Ovary (tissue), 9 donors: ENCODE data around the gene H2BK1. TPM values are rescaled to one million over a fixed set of nuclear protein-coding genes. Genes with fewer than 3 reads are reported as not detected.
A peak's percentile ranks its signal among the peaks of the same experiment; 100 is the strongest.

Experiments used
- DNase-seq, 5 donors: peaks; one replicate each; pipeline ENCODE4 v3.0.0-alpha.2; 2019 to 2020
- H3K27ac ChIP-seq, 2 donors: fragments of 200-600 bp; one replicate each; pipeline versions ENCODE4 v1.5.1 to v1.8.0; 2019 to 2022
- H3K27me3 ChIP-seq: fragments of 200-600 bp; one replicate; pipeline ENCODE4 v1.8.0; 2022
- H3K36me3 ChIP-seq: fragments of 200-600 bp; sonication (generic); one replicate; pipeline ENCODE4 v1.5.1; 2019
- H3K4me1 ChIP-seq: one replicate; pipeline ENCODE4 v1.8.1; 2013; ENCODE audit warnings: mild to moderate bottlenecking, moderate library complexity; ENCODE audit not compliant: insufficient read depth
- H3K4me3 ChIP-seq: fragments of 200-600 bp; sonication (generic); one replicate; pipeline ENCODE4 v1.5.1; 2017
- H3K9me3 ChIP-seq, 2 donors: fragments of 200-600 bp in 1 of 2; sonication (generic) in 1 of 2; one replicate each; pipeline versions ENCODE4 v1.5.1 to v1.8.1; 2013 to 2019; ENCODE audit warnings: mild to moderate bottlenecking in 1 of 2, moderate library complexity in 1 of 2
- EP300 ChIP-seq: sonication (generic); formaldehyde crosslinking; IDR thresholded peaks from one replicate; pipeline ENCODE4 v1.6.1; 2017; ENCODE audit warnings: antibody characterized with exemption
- POLR2A ChIP-seq: fragments of 450-650 bp; IDR thresholded peaks from one replicate; pipeline ENCODE4 v1.6.1; 2017; ENCODE audit warnings: antibody characterized with exemption, mild to moderate bottlenecking, moderate library complexity
- WGBS, 3 donors: extraction: QIAGEN DNeasy Blood & Tissue Kit in 1 of 3; methylation state at CpG; one replicate each; pipeline versions ENCODE4 v1.1.5 to v1.1.7; 2013 to 2017; 5-methylcytosine and 5-hydroxymethylcytosine counted together
- intact Hi-C, 4 donors: fragments of 100-400 bp; cut with DNase I; formaldehyde crosslinking; loops; one replicate each; pipeline versions ENCODE4 v1.11.0 to v1.15.1; 2022 to 2023
- polyA plus RNA-seq, 2 donors: library from polyadenylated mRNA; stranded (reverse); fragments of 200-250 nt in 1 of 2; fragments of 350-450 nt in 1 of 2; fragmentation: Illumina TruSeq in 1 of 2; extraction: RNeasy Lipid Tissue Mini Kit (QIAGEN cat#74804) in 1 of 2; gene quantifications; one replicate each; pipeline ENCODE4 v1.2.3, GENCODE V29; 2013 to 2014
- total RNA-seq, 7 donors: library from RNA; depleted of rRNA in 2 of 7; stranded (reverse); fragments of >200 nt in 2 of 7; fragmentation: NEBNext Ultra II Directional in 3 of 7; extraction: Animal tissue kit (Norgen Biotek cat#: 25700) in 3 of 7; gene quantifications; one replicate each; pipeline versions ENCODE4 v1.1.0 to v1.2.4, GENCODE V29; 2016 to 2023
- TF ChIP-seq, protein P1 (sequence below), 3 donors: fragments of 450-650 bp in 2 of 3; fragments of 200-600 bp in 1 of 3; IDR thresholded peaks; one replicate each; pipeline versions ENCODE4 v1.5.1 to v1.8.0; 2016 to 2022; ENCODE audit warnings: antibody characterized with exemption in 3 of 3, mild to moderate bottlenecking in 1 of 3
- donor health status: DM: no; HTN: no; CAD: no; lungs with moderate emphysema.
- donor health status: DM: no; HTN: no; CAD: no.
- donor health status: Bipolar disorder and iron deficiency.
- donor health status: DM: yes; HTN: yes; CAD: no.
- donor health status: DM: no; HTN: no; CAD: no.
- donor health status: DM: yes; HTN: yes; CAD: no.

Gene H2BK1
- total and polyA plus RNA-seq, 9 donors: 0.36 to 1.3 (median 1.0) TPM; not detected in 5

DNA sequence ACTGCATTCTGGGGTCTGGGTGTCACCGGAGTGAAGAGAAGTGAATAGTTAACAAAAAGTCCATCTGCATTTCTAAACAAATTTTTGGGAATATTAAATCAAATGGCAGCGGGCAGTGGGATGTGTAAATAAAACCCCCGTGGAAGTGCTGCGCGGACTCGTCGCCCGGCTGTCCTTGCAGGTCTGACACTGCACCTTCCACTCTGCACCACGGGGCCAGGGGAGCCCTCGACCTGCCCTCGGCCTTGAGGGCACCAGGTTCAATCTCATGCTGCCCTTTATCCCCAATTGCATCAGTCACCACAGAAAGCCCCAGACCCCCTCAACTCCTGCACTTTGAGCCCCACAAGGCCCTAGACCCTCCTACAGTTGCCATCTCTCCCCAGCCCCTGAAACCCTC lies 44.6 kb upstream of the H2BK1 start:
- Histone ChIP-seq H3K27me3 (no peaks in the 10 kb centered on the region), H3K27ac (no peak overlapping the region), H3K9me3 (no peaks in the 10 kb centered on the region), H3K4me3 (no peak overlapping the region), H3K36me3 (no peaks in the 10 kb centered on the region), H3K4me1 (peaks cover 19% of the 10 kb centered on the region)
- WGBS, 3 donors: 65 to 77% (median 70%) methylated on average over 11 of the region's 11 CpGs
- DNase-seq: no peak
- intact Hi-C loops: loop anchor here in 1 of 4 donors (5.0 kb wide), 1 partner anchor 47 kb away; no protein-coding TSS in a partner anchor
- TF ChIP-seq POLR2A (no peak), EP300 (no peak)
- TF ChIP-seq, protein P1, sequence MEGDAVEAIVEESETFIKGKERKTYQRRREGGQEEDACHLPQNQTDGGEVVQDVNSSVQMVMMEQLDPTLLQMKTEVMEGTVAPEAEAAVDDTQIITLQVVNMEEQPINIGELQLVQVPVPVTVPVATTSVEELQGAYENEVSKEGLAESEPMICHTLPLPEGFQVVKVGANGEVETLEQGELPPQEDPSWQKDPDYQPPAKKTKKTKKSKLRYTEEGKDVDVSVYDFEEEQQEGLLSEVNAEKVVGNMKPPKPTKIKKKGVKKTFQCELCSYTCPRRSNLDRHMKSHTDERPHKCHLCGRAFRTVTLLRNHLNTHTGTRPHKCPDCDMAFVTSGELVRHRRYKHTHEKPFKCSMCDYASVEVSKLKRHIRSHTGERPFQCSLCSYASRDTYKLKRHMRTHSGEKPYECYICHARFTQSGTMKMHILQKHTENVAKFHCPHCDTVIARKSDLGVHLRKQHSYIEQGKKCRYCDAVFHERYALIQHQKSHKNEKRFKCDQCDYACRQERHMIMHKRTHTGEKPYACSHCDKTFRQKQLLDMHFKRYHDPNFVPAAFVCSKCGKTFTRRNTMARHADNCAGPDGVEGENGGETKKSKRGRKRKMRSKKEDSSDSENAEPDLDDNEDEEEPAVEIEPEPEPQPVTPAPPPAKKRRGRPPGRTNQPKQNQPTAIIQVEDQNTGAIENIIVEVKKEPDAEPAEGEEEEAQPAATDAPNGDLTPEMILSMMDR (IDR thresholded peaks at IDR 0.05): no peak

DNA sequence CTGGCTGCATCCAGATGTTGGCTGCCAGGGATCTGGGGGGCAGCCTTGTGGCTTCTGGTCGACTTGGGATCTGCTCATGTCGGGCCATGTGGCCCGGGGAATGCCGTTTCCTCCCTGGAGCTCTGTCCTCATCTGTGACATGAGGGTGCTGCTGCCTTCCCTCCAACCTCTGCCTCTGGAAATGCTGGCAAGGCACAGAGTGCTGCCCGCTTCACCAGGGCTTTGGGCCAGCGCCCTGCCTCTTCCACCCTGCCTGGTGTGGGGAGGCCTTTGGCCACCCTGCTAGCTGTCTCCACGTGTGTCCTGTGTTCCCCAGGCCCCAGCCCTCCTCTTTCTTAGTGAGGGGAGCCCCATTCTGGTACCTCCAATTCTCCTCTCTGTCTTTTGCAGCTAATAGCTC lies 44.0 kb upstream of the H2BK1 start:
- 75 to 82% (median 79%) methylated on average over 6 to 7 of the region's 7 CpGs for WGBS, 3 donors
- no peak overlapping the region for H3K27ac ChIP-seq

DNA sequence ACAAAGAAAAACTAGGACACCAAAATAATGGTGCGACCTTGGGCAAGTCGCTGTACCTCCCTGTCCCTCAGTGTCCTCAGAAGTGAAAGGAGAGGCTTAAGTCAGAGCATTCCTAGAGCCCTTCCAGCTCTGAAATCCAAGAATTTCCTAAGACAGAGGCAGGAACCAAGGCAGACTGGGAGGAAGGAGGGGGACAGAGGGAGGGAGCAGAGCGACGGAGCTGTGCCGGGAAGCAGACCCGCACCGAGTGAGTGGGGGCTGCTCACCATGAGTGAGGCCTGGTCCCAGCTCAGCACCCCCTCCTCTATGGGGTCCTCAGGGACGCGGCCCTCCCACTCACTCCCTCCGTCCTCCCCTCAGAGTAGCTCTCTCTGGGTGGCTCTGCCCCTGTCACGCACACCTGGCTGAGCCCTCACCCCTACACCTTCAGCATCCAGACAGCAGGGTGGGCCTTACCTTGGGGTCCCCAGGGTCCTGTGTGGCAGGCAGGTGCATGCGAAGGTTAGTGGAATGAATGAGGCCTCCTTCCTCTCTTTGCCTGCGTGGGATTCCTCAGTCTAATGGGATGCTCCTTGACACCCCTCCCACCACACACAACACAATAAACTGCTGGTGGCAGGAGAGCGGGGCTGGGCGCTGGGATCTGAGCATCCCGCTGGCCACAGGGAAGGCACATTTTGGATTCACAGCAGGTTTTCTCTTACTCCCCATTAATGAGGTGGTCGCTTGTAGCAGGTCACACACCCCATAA lies 42.8 kb upstream of the H2BK1 start:
- intact Hi-C loops: loop anchor here in 1 of 4 donors (5.0 kb wide), 1 partner anchor 49 kb away; no protein-coding TSS in a partner anchor
- 40 to 52% (median 42%) methylated on average over 16 to 17 of the region's 17 CpGs for WGBS, 3 donors
- peak overlapping the region in 1 of 2 donors; percentile 99 for H3K27ac ChIP-seq
- peak in 1 of 5 donors; percentile 39 for DNase-seq
- H3K36me3 ChIP-seq: no peaks in the 10 kb centered on the region
- TF ChIP-seq, protein P1 (IDR thresholded peaks at IDR 0.05): no peak
- TF ChIP-seq POLR2A (no peak), EP300 (no peak)
- no peaks in the 10 kb centered on the region for H3K27me3 ChIP-seq
- H3K9me3 ChIP-seq: no peaks in the 10 kb centered on the region
- H3K4me1 ChIP-seq: peaks cover 22% of the 10 kb centered on the region
- H3K4me3 ChIP-seq: no peak overlapping the region

More for the DNA sequence above, 44.0 kb upstream of the H2BK1 start:
- TF ChIP-seq POLR2A: no peak
- TF ChIP-seq EP300: no peak
- TF ChIP-seq, protein P1 (IDR thresholded peaks at IDR 0.05): no peak
- no peaks in the 10 kb centered on the region for H3K27me3 ChIP-seq
- intact Hi-C loops: loop anchor here in 1 of 4 donors (5.0 kb wide), 1 partner anchor 48 kb away; no protein-coding TSS in a partner anchor
- no peaks in the 10 kb centered on the region for H3K9me3 ChIP-seq
- peaks cover 22% of the 10 kb centered on the region for H3K4me1 ChIP-seq
- no peak overlapping the region for H3K4me3 ChIP-seq
- no peaks in the 10 kb centered on the region for H3K36me3 ChIP-seq
- DNase-seq: no peak

DNA sequence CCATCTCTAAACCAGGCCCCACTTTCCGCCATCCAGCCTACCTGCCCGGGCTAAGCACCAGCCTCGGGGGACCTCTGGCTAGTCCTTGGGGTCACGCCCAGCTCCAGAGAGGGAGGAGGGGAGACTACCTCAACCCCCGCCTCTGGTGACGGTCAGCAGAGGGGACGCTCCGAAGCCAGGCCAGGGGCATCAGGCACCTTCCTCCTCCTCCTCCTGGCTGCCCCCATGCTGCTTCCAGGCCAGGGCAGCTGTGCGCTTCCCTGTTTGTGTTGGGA lies 42.2 kb upstream of the H2BK1 start:
- Histone ChIP-seq H3K27ac (peak overlapping the region; percentile 83 to 99), H3K27me3 (no peaks in the 10 kb centered on the region), H3K36me3 (no peaks in the 10 kb centered on the region), H3K4me1 (peaks cover 22% of the 10 kb centered on the region), H3K4me3 (peak overlapping the region; percentile 72), H3K9me3 (no peaks in the 10 kb centered on the region)
- WGBS, 3 donors: 5 to 31% (median 10%) methylated on average over 9 of the region's 9 CpGs
- TF ChIP-seq EP300 (no peak), POLR2A (no peak)
- TF ChIP-seq, protein P1 (IDR thresholded peaks at IDR 0.05): no peak
- intact Hi-C loops: loop anchor here in 1 of 4 donors (5.0 kb wide), 1 partner anchor 50 kb away; no protein-coding TSS in a partner anchor
- DNase-seq: peak in 2 of 5 donors; percentile 61 to 64
